Activated CD4-positive, alpha-beta T cell treated with anti-CD3 and anti-CD28 coated beads for 36 hours (primary cell): ENCODE measurements around the gene TMEM243. TPM values are rescaled to one million over a fixed set of nuclear protein-coding genes. Genes with fewer than 3 reads are reported as not detected.

ENCODE experiments used
- ATAC-seq: fragments of 200-7000 bp; cut with Tn5 transposase; one replicate; pipeline ENCODE4 v1.10.0; 2021; ENCODE audit warnings: mild to moderate bottlenecking, moderate library complexity
- CTCF ChIA-PET: fragments of 350-600 bp; sonication (Branson Sonifier 250); formaldehyde crosslinking; loops from one replicate; lab custom pipeline; 2021; ENCODE audit warnings: antibody characterized with exemption; lab: Charles Lee
- POLR2A ChIA-PET: fragments of 350-600 bp; sonication (Branson Sonifier 250); formaldehyde crosslinking; loops from one replicate; lab custom pipeline; 2021; ENCODE audit warnings: antibody characterized with exemption, inconsistent platforms; lab: Charles Lee
- DNase-seq: peaks from one replicate; pipeline ENCODE4 v3.0.0-alpha.2; 2020
- H3K27ac Mint-ChIP-seq: one replicate; pipeline ENCODE4 v1.8.0; 2021; ENCODE audit warnings: mixed read lengths
- H3K27me3 Mint-ChIP-seq: one replicate; pipeline ENCODE4 v1.8.0; 2021; ENCODE audit warnings: mixed read lengths
- H3K36me3 Mint-ChIP-seq: one replicate; pipeline ENCODE4 v1.8.0; 2021; ENCODE audit warnings: low read depth, mixed read lengths
- H3K4me1 Mint-ChIP-seq: one replicate; pipeline ENCODE4 v1.8.0; 2021; ENCODE audit warnings: mixed read lengths
- H3K4me3 Mint-ChIP-seq: one replicate; pipeline ENCODE4 v1.8.0; 2021; ENCODE audit warnings: mild to moderate bottlenecking, moderate library complexity, mixed read lengths
- H3K9me3 Mint-ChIP-seq: one replicate; pipeline ENCODE4 v1.8.0; 2021; ENCODE audit warnings: low read depth, mixed read lengths
- intact Hi-C, 2 experiments: fragments of 100-400 bp; cut with DNase I in 1 of 2; cut with micrococcal nuclease in 1 of 2; formaldehyde crosslinking; loops; one replicate each; pipeline versions ENCODE4 v1.14.2 to v1.15.1; 2022 to 2024; cut with DNase I, micrococcal nuclease
- total RNA-seq, 2 experiments: library from RNA; stranded (reverse); gene quantifications; one replicate each; pipeline ENCODE4 v1.2.3, GENCODE V29; 2021

Gene TMEM243
- total RNA-seq, 2 experiments from 2014 or later: 44.1 to 46.9 TPM

DNA sequence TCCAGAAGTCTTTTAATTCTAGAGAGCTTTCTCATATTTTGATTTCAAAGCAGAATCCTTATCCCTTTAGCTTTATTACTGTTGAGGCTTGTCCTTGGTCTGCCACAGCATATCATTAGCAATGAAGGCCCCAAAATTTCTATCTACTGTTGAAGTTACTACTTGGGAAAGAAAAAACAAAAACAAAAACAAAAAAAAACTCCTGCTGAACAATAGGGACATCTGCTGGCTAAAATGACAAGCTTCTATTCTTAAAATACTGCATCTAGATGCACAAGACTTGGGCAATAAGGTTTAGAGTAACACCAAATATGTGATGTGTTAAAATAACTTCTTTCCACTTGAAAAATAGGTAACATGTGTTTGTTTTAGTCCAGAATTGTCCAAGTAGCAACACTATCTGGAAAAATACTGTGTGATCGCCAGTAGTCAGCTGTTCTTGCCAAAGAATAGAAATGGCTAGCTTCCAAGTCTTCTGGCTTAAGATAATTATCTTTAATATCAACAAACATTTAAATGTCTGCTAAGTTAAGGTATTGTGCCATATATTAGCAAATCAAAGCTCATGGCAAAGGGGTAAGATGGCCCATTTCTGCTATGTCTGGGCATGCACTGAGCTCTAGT, 71.1 kb downstream of the TMEM243 start:
- no peaks in the 10 kb centered on the region for H3K9me3 Mint-ChIP-seq
- intact Hi-C loops: loop anchor here (1.0 kb wide), 2 partner anchors 209 to 222 kb away; no protein-coding TSS in a partner anchor
- peaks cover 8% of the 10 kb centered on the region for H3K4me1 Mint-ChIP-seq
- no peaks in the 10 kb centered on the region for H3K27me3 Mint-ChIP-seq
- ChIA-PET POLR2A (interaction anchor here (0.6 kb wide), 1 partner anchor 51 kb away, joined by 4 read pairs; no protein-coding TSS in a partner anchor), CTCF (interaction anchor here (0.8 to 2.9 kb wide), 17 partner anchors 9 to 232 kb away, joined by 3 to 34 read pairs (median 6); partner anchors contain the start of gene TMEM243)
- H3K4me3 Mint-ChIP-seq: no peak overlapping the region
- ATAC-seq: no peak
- H3K36me3 Mint-ChIP-seq: peaks cover 6% of the 10 kb centered on the region
- no peak for DNase-seq
- no peak overlapping the region for H3K27ac Mint-ChIP-seq

DNA sequence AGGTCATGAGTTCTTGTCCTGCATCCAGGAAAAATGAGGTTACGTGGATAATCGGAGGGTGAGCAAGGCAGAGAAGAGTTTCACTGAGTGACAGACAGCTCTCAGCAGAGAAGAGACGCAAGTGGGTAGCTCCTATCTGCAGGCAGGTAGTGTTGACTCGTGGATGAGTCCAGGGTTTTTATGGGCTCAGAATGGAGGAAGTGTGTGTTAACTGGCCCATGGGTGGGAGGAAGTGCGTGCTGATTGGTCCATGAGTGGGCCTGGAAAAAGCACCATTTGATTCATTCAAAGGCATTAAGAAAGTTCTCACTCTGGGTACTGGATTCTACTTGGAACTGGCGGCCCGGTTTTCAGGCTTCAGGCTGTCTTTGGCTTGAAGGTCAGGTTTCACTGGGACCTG, 72.0 kb downstream of the TMEM243 start:
- peaks cover 1% of the 10 kb centered on the region for H3K36me3 Mint-ChIP-seq
- no peak overlapping the region for H3K4me3 Mint-ChIP-seq
- POLR2A ChIA-PET: no interaction called here
- CTCF ChIA-PET: interaction anchor here (0.8 to 2.9 kb wide), 11 partner anchors 9 to 231 kb away, joined by 3 to 34 read pairs (median 6); no protein-coding TSS in a partner anchor
- no peaks in the 10 kb centered on the region for H3K27me3 Mint-ChIP-seq
- H3K9me3 Mint-ChIP-seq: no peaks in the 10 kb centered on the region
- intact Hi-C loops: no loop called here
- DNase-seq (no peak), ATAC-seq (no peak)
- H3K27ac Mint-ChIP-seq: no peak overlapping the region
- H3K4me1 Mint-ChIP-seq: peaks cover 6% of the 10 kb centered on the region

DNA sequence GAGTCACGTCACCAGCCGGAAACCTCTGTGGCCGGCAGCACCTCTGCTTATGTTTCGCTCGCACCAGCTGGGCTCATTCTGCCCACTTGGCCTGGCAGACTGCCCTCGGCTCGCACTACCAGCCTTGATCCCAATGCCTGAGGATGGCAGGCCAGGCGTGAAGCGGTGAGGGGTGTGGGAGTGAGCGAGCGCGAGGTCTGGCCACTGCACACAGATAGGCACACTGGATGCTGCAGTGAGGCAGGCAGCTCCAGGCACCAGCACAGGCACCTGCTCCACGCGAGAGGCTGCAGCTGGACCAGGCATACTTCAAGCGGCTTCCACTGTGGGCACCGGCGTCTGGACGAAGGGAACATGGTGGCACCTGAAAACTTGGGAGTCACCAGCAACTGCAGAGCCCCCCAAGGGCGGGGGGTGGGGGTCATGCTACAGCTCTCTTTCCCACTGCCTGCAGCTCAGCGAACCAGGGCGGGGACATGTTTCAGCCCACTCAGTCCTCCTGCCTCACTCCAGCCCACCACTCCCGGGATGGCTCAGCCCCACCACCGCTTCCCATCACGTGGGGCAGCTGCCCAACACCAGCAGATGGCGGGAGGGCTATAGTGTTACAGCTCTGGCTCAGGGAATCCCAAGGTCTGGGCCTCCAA, 72.7 kb downstream of the TMEM243 start:
- POLR2A ChIA-PET: interaction anchor here (0.5 kb wide), 1 partner anchor 191 kb away, joined by 5 read pairs; no protein-coding TSS in a partner anchor
- Mint-ChIP-seq H3K9me3 (no peaks in the 10 kb centered on the region), H3K36me3 (peaks cover 1% of the 10 kb centered on the region), H3K27ac (no peak overlapping the region), H3K27me3 (no peaks in the 10 kb centered on the region), H3K4me1 (peaks cover 6% of the 10 kb centered on the region), H3K4me3 (no peak overlapping the region)
- intact Hi-C loops: no loop called here
- CTCF ChIA-PET: interaction anchor here (2.9 kb wide), 1 partner anchor 219 kb away, joined by 34 read pairs; no protein-coding TSS in a partner anchor
- no peak for DNase-seq
- no peak for ATAC-seq

Other genes with a start within 250 kb of the TMEM243 start
- gene ELAPOR2, start 160.1 kb downstream of the TMEM243 start, total RNA-seq: 1 to 10 TPM; 3.9 to 4.4 TPM
- gene DMTF1, start 67.3 kb downstream of the TMEM243 start, total RNA-seq: 10 to 100 TPM; 60.4 to 64.9 TPM
- 1 to 10 TPM; 4.6 to 7.0 TPM for gene CROT, start 125.9 kb upstream of the TMEM243 start, total RNA-seq